Ovary (tissue), 9 donors: ENCODE results near the gene TTC32. TPM values are rescaled to one million over a fixed set of nuclear protein-coding genes. Genes with fewer than 3 reads are reported as not detected.

Source experiments
- DNase-seq, 5 donors: peaks; one replicate each; pipeline ENCODE4 v3.0.0-alpha.2; 2019 to 2020
- H3K27ac ChIP-seq, 2 donors: fragments of 200-600 bp; one replicate each; pipeline versions ENCODE4 v1.5.1 to v1.8.0; 2019 to 2022
- H3K27me3 ChIP-seq: fragments of 200-600 bp; one replicate; pipeline ENCODE4 v1.8.0; 2022
- H3K36me3 ChIP-seq: fragments of 200-600 bp; sonication (generic); one replicate; pipeline ENCODE4 v1.5.1; 2019
- H3K4me1 ChIP-seq: one replicate; pipeline ENCODE4 v1.8.1; 2013; ENCODE audit warnings: mild to moderate bottlenecking, moderate library complexity; ENCODE audit not compliant: insufficient read depth
- H3K4me3 ChIP-seq: fragments of 200-600 bp; sonication (generic); one replicate; pipeline ENCODE4 v1.5.1; 2017
- H3K9me3 ChIP-seq, 2 donors: fragments of 200-600 bp in 1 of 2; sonication (generic) in 1 of 2; one replicate each; pipeline versions ENCODE4 v1.5.1 to v1.8.1; 2013 to 2019; ENCODE audit warnings: mild to moderate bottlenecking in 1 of 2, moderate library complexity in 1 of 2
- CTCF ChIP-seq, 3 donors: fragments of 450-650 bp in 2 of 3; fragments of 200-600 bp in 1 of 3; IDR thresholded peaks; one replicate each; pipeline versions ENCODE4 v1.5.1 to v1.8.0; 2016 to 2022; ENCODE audit warnings: antibody characterized with exemption in 3 of 3, mild to moderate bottlenecking in 1 of 3
- EP300 ChIP-seq: sonication (generic); formaldehyde crosslinking; IDR thresholded peaks from one replicate; pipeline ENCODE4 v1.6.1; 2017; ENCODE audit warnings: antibody characterized with exemption
- POLR2A ChIP-seq: fragments of 450-650 bp; IDR thresholded peaks from one replicate; pipeline ENCODE4 v1.6.1; 2017; ENCODE audit warnings: antibody characterized with exemption, mild to moderate bottlenecking, moderate library complexity
- WGBS, 3 donors: extraction: QIAGEN DNeasy Blood & Tissue Kit in 1 of 3; methylation state at CpG; one replicate each; pipeline versions ENCODE4 v1.1.5 to v1.1.7; 2013 to 2017; 5-methylcytosine and 5-hydroxymethylcytosine counted together
- intact Hi-C, 4 donors: fragments of 100-400 bp; cut with DNase I; formaldehyde crosslinking; loops; one replicate each; pipeline versions ENCODE4 v1.11.0 to v1.15.1; 2022 to 2023
- polyA plus RNA-seq, 2 donors: library from polyadenylated mRNA; stranded (reverse); fragments of 200-250 nt in 1 of 2; fragments of 350-450 nt in 1 of 2; fragmentation: Illumina TruSeq in 1 of 2; extraction: RNeasy Lipid Tissue Mini Kit (QIAGEN cat#74804) in 1 of 2; gene quantifications; one replicate each; pipeline ENCODE4 v1.2.3, GENCODE V29; 2013 to 2014
- total RNA-seq, 7 donors: library from RNA; depleted of rRNA in 2 of 7; stranded (reverse); fragments of >200 nt in 2 of 7; fragmentation: NEBNext Ultra II Directional in 3 of 7; extraction: Animal tissue kit (Norgen Biotek cat#: 25700) in 3 of 7; gene quantifications; one replicate each; pipeline versions ENCODE4 v1.1.0 to v1.2.4, GENCODE V29; 2016 to 2023
- donor health status: DM: no; HTN: no; CAD: no; lungs with moderate emphysema.
- donor health status: DM: no; HTN: no; CAD: no.
- donor health status: Bipolar disorder and iron deficiency.
- donor health status: DM: yes; HTN: yes; CAD: no.
- donor health status: DM: no; HTN: no; CAD: no.
- donor health status: DM: yes; HTN: yes; CAD: no.

TTC32 gene
- total and polyA plus RNA-seq, 9 donors, result 9.6 to 30.1 (median 16.8) TPM

- Histone ChIP-seq H3K27ac (no peak overlapping the region), H3K4me1 (no peaks in the 10 kb centered on the region), H3K9me3 (no peaks in the 10 kb centered on the region), H3K4me3 (no peak overlapping the region), H3K36me3 (no peaks in the 10 kb centered on the region), H3K27me3 (no peaks in the 10 kb centered on the region)
- 93 to 98% (median 93%) methylated on average over 8 of the region's 8 CpGs for WGBS, 3 donors
- no peak for DNase-seq
- TF ChIP-seq POLR2A (no peak), CTCF (IDR thresholded peaks at IDR 0.05) (no peak), EP300 (no peak)
- intact Hi-C loops, result no loop called here
Measured at GRCh38 chr2:19883971-19884720, 17.6 kb downstream of the TTC32 start.

GRCh38 chr2:19883486-19883885 is 18.3 kb downstream of the TTC32 start:
- no peaks in the 10 kb centered on the region for H3K36me3 ChIP-seq
- H3K27ac ChIP-seq, result no peak overlapping the region
- TF ChIP-seq POLR2A, result no peak
- TF ChIP-seq CTCF (IDR thresholded peaks at IDR 0.05), result no peak
- TF ChIP-seq EP300, result no peak
- intact Hi-C loops, result no loop called here
- no peaks in the 10 kb centered on the region for H3K4me1 ChIP-seq
- DNase-seq, result no peak
- H3K4me3 ChIP-seq, result no peak overlapping the region
- no peaks in the 10 kb centered on the region for H3K9me3 ChIP-seq
- H3K27me3 ChIP-seq, result no peaks in the 10 kb centered on the region
- WGBS, 3 donors, result 42 to 58% (median 52%) methylated on average over 2 of the region's 2 CpGs

- DNase-seq, result no peak
- Histone ChIP-seq H3K27me3 (no peaks in the 10 kb centered on the region), H3K27ac (no peak overlapping the region), H3K4me3 (no peak overlapping the region), H3K4me1 (no peaks in the 10 kb centered on the region), H3K9me3 (no peaks in the 10 kb centered on the region), H3K36me3 (no peaks in the 10 kb centered on the region)
- 90 to 93% (median 92%) methylated on average over 2 of the region's 2 CpGs for WGBS, 3 donors
- no peak for TF ChIP-seq POLR2A
- no peak for TF ChIP-seq CTCF (IDR thresholded peaks at IDR 0.05)
- no peak for TF ChIP-seq EP300
- intact Hi-C loops, result no loop called here
Measured at GRCh38 chr2:19882286-19882685, 19.5 kb downstream of the TTC32 start.

GRCh38 chr2:19881908-19882265 is 19.9 kb downstream of the TTC32 start:
- whole genome bisulfite sequencing, 3 donors, result 46 to 77% (median 74%) methylated on average over 2 of the region's 2 CpGs
- DNase-seq, result no peak
- Histone ChIP-seq H3K4me1 (no peaks in the 10 kb centered on the region), H3K27ac (no peak overlapping the region), H3K4me3 (no peak overlapping the region), H3K36me3 (no peaks in the 10 kb centered on the region), H3K27me3 (no peaks in the 10 kb centered on the region), H3K9me3 (no peaks in the 10 kb centered on the region)
- intact Hi-C loops, result no loop called here
- TF ChIP-seq CTCF (IDR thresholded peaks at IDR 0.05) (no peak), EP300 (no peak), POLR2A (no peak)
